HEK293 (cell line): ENCODE results near the gene MAN2A2.

Experiments
- CTCF ChIA-PET: fragments of 350-600 bp; formaldehyde crosslinking; extraction: SDS; loops from one replicate; lab custom pipeline; 2021; ENCODE audit warnings: antibody characterized with exemption; lab: Yijun Ruan, JAX
- POLR2A ChIA-PET: fragments of 300-600 bp; formaldehyde crosslinking; extraction: SDS; loops from one replicate; lab custom pipeline; 2020; ENCODE audit warnings: antibody characterized with exemption, inconsistent platforms; lab: Yijun Ruan, JAX
- H3K27ac ChIP-seq: fragments of 200-500 bp; sonication (Bioruptor generic); 2 replicates; pipeline ENCODE4 v1.5.1; 2014; ENCODE audit warnings: low read depth, low read length, control low read depth, inconsistent platforms; ENCODE audit errors: extremely low read depth
- H3K36me3 ChIP-seq, 2 experiments: fragments of 200-500 bp in 1 of 2; sonication (Bioruptor generic) in 1 of 2; 1 replicate in 1 of 2; 2 replicates in 1 of 2; pipeline ENCODE4 v1.5.1; 2014 to 2017; ENCODE audit warnings: inconsistent platforms in 2 of 2, low read length in 2 of 2; ENCODE audit not compliant: control insufficient read depth in 2 of 2, insufficient read depth in 1 of 2
- H3K4me1 ChIP-seq: fragments of 200-500 bp; sonication (Bioruptor generic); 2 replicates; pipeline ENCODE4 v1.5.1; 2014; ENCODE audit warnings: mild to moderate bottlenecking, low read length, inconsistent platforms; ENCODE audit not compliant: control insufficient read depth, insufficient read depth
- H3K4me3 ChIP-seq: 2 replicates; pipeline ENCODE4 v1.5.1; 2011; ENCODE audit warnings: low read depth, mild to moderate bottlenecking, control low read depth, low read length, moderate library complexity
- H3K9me3 ChIP-seq: fragments of 200-500 bp; sonication (Bioruptor generic); 2 replicates; pipeline ENCODE4 v1.5.1; 2014; ENCODE audit warnings: low read depth, low read length, inconsistent platforms; ENCODE audit not compliant: control insufficient read depth, insufficient read depth
- FEZF1 ChIP-seq: fragments of 450-650 bp; formaldehyde crosslinking; IDR thresholded peaks from 2 replicates; pipeline ENCODE4 v1.5.1; 2016; ENCODE audit warnings: missing biosample characterization, missing genetic modification characterization
- HOXD13 ChIP-seq: sonication (generic); formaldehyde crosslinking; IDR thresholded peaks from 2 replicates; pipeline ENCODE4 v1.8.0; 2022; ENCODE audit warnings: missing genetic modification reagents, borderline replicate concordance
- PRDM4 ChIP-seq: fragments of 450-650 bp; formaldehyde crosslinking; IDR thresholded peaks from 2 replicates; pipeline ENCODE4 v1.5.1; 2017; ENCODE audit warnings: missing biosample characterization, missing genetic modification characterization
- SCRT1 ChIP-seq: fragments of 450-650 bp; formaldehyde crosslinking; IDR thresholded peaks from 2 replicates; pipeline ENCODE4 v1.5.1; 2016; ENCODE audit warnings: missing biosample characterization, missing genetic modification characterization, borderline replicate concordance
- SCRT2 ChIP-seq: fragments of 450-650 bp; formaldehyde crosslinking; IDR thresholded peaks from 2 replicates; pipeline ENCODE4 v1.5.1; 2016; ENCODE audit warnings: missing biosample characterization, missing genetic modification characterization
- SP3 ChIP-seq: fragments of 450-650 bp; formaldehyde crosslinking; IDR thresholded peaks from 2 replicates; pipeline ENCODE4 v1.5.1; 2016; ENCODE audit warnings: missing biosample characterization, missing genetic modification characterization
- ZBTB44 ChIP-seq: fragments of 450-650 bp; IDR thresholded peaks from 2 replicates; pipeline ENCODE4 v1.5.1; 2018; ENCODE audit warnings: missing biosample characterization, mild to moderate bottlenecking, missing genetic modification characterization
- ZNF10 ChIP-seq: fragments of 450-650 bp; formaldehyde crosslinking; IDR thresholded peaks from 2 replicates; pipeline ENCODE4 v1.5.1; 2017; ENCODE audit warnings: missing biosample characterization, missing genetic modification characterization
- ZNF121 ChIP-seq: fragments of 450-650 bp; formaldehyde crosslinking; IDR thresholded peaks from 2 replicates; pipeline ENCODE4 v1.5.1; 2016; ENCODE audit warnings: missing biosample characterization, missing genetic modification characterization
- ZNF138 ChIP-seq: fragments of 450-650 bp; formaldehyde crosslinking; IDR thresholded peaks from 2 replicates; pipeline ENCODE4 v1.5.1; 2016; ENCODE audit warnings: missing biosample characterization, missing genetic modification characterization, borderline replicate concordance
- ZNF155 ChIP-seq: fragments of 450-650 bp; formaldehyde crosslinking; IDR thresholded peaks from 2 replicates; pipeline ENCODE4 v1.5.1; 2016; ENCODE audit warnings: missing biosample characterization, missing genetic modification characterization
- ZNF175 ChIP-seq: fragments of 450-650 bp; formaldehyde crosslinking; IDR thresholded peaks from 2 replicates; pipeline ENCODE4 v1.5.1; 2016; ENCODE audit warnings: missing biosample characterization, missing genetic modification characterization
- ZNF19 ChIP-seq: fragments of 450-650 bp; formaldehyde crosslinking; IDR thresholded peaks from 2 replicates; pipeline ENCODE4; 2016; ENCODE audit warnings: missing biosample characterization, missing genetic modification characterization, low read depth
- ZNF223 ChIP-seq: fragments of 450-650 bp; formaldehyde crosslinking; IDR thresholded peaks from 2 replicates; pipeline ENCODE4 v1.5.1; 2016; ENCODE audit warnings: missing biosample characterization, missing genetic modification characterization
- ZNF335 ChIP-seq: fragments of 450-650 bp; formaldehyde crosslinking; conservative IDR thresholded peaks from 2 replicates; pipeline ENCODE4 v1.5.1; 2016; ENCODE audit warnings: missing biosample characterization, missing genetic modification characterization
- ZNF362 ChIP-seq: fragments of 450-650 bp; formaldehyde crosslinking; IDR thresholded peaks from 2 replicates; pipeline ENCODE4 v1.5.1; 2016; ENCODE audit warnings: missing biosample characterization, missing genetic modification characterization
- ZNF394 ChIP-seq: fragments of 450-650 bp; formaldehyde crosslinking; IDR thresholded peaks from 2 replicates; pipeline ENCODE4 v1.5.1; 2016; ENCODE audit warnings: missing biosample characterization, missing genetic modification characterization, mild to moderate bottlenecking, moderate library complexity, borderline replicate concordance
- ZNF473 ChIP-seq: fragments of 450-650 bp; formaldehyde crosslinking; IDR thresholded peaks from 2 replicates; pipeline ENCODE4 v1.5.1; 2017; ENCODE audit warnings: missing biosample characterization, missing genetic modification characterization
- ZNF501 ChIP-seq: fragments of 450-650 bp; formaldehyde crosslinking; IDR thresholded peaks from 2 replicates; pipeline ENCODE4 v1.5.1; 2016; ENCODE audit warnings: missing biosample characterization, missing genetic modification characterization
- ZNF513 ChIP-seq: fragments of 450-650 bp; IDR thresholded peaks from 2 replicates; pipeline ENCODE4 v1.5.1; 2018; ENCODE audit warnings: missing biosample characterization, missing genetic modification characterization
- ZNF518A ChIP-seq: fragments of 450-650 bp; formaldehyde crosslinking; conservative IDR thresholded peaks from 2 replicates; pipeline ENCODE4 v1.5.1; 2016; ENCODE audit warnings: low read depth, missing biosample characterization, missing genetic modification characterization
- ZNF548 ChIP-seq: fragments of 450-650 bp; formaldehyde crosslinking; IDR thresholded peaks from 2 replicates; pipeline ENCODE4 v1.5.1; 2016; ENCODE audit warnings: missing biosample characterization, missing genetic modification characterization
- ZNF558 ChIP-seq: fragments of 450-650 bp; formaldehyde crosslinking; IDR thresholded peaks from 2 replicates; pipeline ENCODE4 v1.5.1; 2016; ENCODE audit warnings: missing biosample characterization, missing genetic modification characterization
- ZNF621 ChIP-seq: fragments of 450-650 bp; formaldehyde crosslinking; IDR thresholded peaks from 2 replicates; pipeline ENCODE4 v1.5.1; 2017; ENCODE audit warnings: missing biosample characterization, missing genetic modification characterization
- ZNF768 ChIP-seq: fragments of 450-650 bp; formaldehyde crosslinking; IDR thresholded peaks from 2 replicates; pipeline ENCODE4 v1.5.1; 2018; ENCODE audit warnings: missing biosample characterization, mild to moderate bottlenecking, missing genetic modification characterization

The MAN2A2 gene

GRCh38 chr15:90934949-90935751 lies 32.0 kb downstream of the MAN2A2 start, which contains the start of gene UNC45A (continued):
- no peak for TF ChIP-seq PRDM4
- TF ChIP-seq ZNF335 (tag by site-specific recombination): peak; percentile 97
- TF ChIP-seq ZNF501 (tag by site-specific recombination): no peak
- no peak for TF ChIP-seq ZNF548
- peak; percentile 87; the same call in 1 of the 2 replicates for TF ChIP-seq ZNF223 (tag by site-specific recombination)
- TF ChIP-seq ZNF394 (tag by site-specific recombination): peak; percentile 71; the same call in 1 of the 2 replicates
- TF ChIP-seq ZNF621 (tag by site-specific recombination): no peak

- CTCF ChIA-PET: interaction anchor here (11.7 kb wide), 1 partner anchor 20 kb away, joined by 163 read pairs; the partner anchor contains the start of gene RCCD1
- POLR2A ChIA-PET: interaction anchor here (11.4 kb wide), 1 partner anchor 18 kb away, joined by 179 read pairs; the partner anchor contains the start of gene RCCD1
- no peak overlapping the region for H3K4me3 ChIP-seq
- no peaks in the 10 kb centered on the region for H3K4me1 ChIP-seq
- H3K9me3 ChIP-seq: no peaks in the 10 kb centered on the region
- H3K36me3 ChIP-seq: peaks cover 44 to 50% of the 10 kb centered on the region in 2 experiments; a peak in 2 of 3 replicates
- no peak overlapping the region for H3K27ac ChIP-seq
- TF ChIP-seq ZNF19 (tag by site-specific recombination) (no peak), ZNF518A (tag by site-specific recombination) (no peak), ZNF513 (tag by site-specific recombination) (no peak), ZNF558 (tag by site-specific recombination) (no peak), ZNF155 (tag by site-specific recombination) (no peak), FEZF1 (tag by site-specific recombination) (no peak), ZNF362 (tag by site-specific recombination) (no peak), ZBTB44 (tag by site-specific recombination) (no peak), SCRT1 (tag by site-specific recombination) (peak; percentile 91), ZNF10 (tag by site-specific recombination) (no peak), SCRT2 (tag by site-specific recombination) (peak; percentile 93), ZNF768 (tag by site-specific recombination) (no peak), ZNF138 (tag by site-specific recombination) (no peak), HOXD13 (CRISPR knock-in tag) (no peak), SP3 (tag by site-specific recombination) (no peak), ZNF121 (tag by site-specific recombination) (peak; percentile 46; the same call in 1 of the 2 replicates), ZNF175 (no peak), ZNF473 (tag by site-specific recombination) (no peak)
Measured at GRCh38 chr15:90936823-90937222, 33.7 kb downstream of the MAN2A2 start.
